Stimulated activated CD4-positive, alpha-beta T cell treated with anti-CD3 and anti-CD28 coated beads, Interleukin-1b, Interleukin-23, amount 100 ng/mL, for 4 hours (primary cell): Measurements from ENCODE around the gene AUTS2.

ENCODE experiments used
- DNase-seq, 2 donors: peaks; one replicate each; pipeline ENCODE4 v3.0.0-alpha.2; 2020; ENCODE audit warnings: low read depth in 2 of 2

AUTS2 gene

DNA sequence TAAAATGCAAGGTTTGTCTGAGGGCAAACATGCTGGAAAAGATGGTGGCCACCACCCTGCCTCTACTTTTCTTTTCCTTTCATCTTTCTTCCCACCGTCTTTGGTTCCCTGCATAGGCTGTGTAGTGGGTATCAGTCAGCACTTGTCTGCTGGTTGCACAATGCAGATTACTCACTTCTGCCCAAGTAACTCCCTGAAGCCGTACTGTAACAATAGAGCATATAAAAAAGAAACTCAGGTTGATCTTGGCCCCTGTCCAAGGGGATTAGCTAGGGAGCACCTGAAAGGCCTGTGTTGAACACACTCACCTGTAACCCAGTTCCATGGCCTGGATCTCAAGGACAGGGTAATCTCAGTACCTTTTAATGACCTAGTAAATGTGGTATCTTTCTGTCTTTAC lies 1000.7 kb downstream of the AUTS2 start:
- no peak for DNase-seq

DNA sequence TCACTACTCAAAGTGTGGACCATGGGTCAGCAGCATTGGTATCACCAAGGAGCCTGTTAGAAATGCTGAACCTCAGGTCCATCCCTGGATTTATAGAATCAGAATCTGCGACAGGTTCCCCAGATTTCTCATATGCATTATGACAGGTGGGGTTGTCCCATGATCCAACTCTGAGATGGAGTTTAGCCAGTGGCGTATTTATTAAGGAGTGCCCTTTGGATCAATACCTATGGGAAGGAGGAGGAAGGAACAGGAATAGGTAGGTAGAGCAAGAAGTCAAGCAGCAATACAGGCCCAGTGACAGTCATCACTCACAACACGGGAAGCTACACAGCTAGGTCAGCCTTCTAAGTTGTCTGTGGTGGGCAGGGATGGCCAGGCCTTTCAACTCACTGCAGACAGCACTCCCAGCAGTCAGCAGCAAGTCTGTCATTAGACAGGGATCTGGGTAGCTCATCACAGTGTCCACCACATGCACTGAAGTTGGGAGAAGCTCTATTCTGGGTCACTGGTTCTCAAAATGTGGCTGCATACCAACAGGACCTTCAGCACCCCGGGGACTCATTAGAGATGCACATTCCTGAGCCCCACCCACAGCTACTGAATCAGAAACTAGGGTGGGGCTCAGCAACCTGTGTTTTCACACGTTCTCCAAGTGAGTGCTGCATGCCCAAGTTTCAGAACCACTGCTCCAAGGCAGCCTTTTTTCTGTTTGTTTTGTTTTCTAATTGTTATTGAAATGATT lies 1001.3 kb downstream of the AUTS2 start:
- DNase-seq, result no peak

DNA sequence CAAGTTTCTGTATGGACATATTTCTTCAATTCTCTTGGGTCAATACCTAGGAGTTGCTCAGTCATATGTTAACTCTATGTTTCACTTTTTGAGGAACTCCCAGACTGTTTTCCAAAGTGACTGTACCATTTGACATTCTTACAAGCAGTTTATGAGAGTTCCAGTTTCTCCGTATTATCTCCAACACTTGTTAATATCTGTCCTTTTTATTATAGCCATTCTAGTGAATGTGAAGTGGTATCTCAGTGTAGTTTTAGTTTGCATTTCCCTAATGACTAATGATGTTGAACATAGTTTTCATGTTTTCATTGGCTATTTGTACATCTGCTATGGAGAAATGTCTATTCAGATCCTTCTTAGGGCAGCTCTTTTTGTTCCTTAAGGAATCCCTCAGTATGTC lies 1002.7 kb downstream of the AUTS2 start:
- no peak for DNase-seq

DNA sequence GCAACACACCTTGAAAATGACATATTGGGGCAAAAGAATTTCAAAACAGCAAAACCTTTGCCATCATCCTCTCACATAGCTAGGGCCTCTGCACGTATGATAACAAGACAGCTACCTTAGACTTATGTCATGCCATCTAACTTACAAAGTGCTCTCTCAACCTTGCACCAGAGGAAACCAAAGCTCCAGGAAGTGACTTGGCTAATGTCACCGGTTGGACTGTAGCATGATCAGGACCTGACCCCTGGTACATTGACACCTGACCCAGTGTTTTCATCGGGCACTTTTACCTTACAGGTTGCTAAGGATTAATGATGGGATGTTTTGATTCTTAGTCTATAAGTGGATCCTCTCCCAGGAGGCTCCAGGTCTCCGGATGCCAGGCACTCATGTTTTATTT lies 1003.8 kb downstream of the AUTS2 start:
- no peak for DNase-seq

DNA sequence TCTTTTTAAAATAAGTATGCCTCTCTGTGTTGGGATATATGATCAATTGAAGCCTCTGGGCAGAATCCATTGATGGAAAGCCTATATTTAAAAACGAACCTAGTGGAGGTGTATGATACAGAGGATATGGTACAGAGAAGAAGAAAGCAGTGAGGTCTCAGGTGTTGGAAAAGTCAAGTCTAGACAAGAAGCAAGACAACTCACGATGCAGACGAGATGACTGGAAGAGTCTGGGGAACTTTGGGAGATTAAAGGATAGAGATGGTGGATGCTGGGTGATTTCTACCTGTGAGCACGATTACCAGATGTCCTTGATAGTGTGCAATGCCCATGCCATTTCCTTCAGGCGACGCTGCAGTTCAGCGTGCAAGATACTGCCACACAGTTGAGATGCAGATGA lies 1009.0 kb downstream of the AUTS2 start:
- DNase-seq, result no peak

DNA sequence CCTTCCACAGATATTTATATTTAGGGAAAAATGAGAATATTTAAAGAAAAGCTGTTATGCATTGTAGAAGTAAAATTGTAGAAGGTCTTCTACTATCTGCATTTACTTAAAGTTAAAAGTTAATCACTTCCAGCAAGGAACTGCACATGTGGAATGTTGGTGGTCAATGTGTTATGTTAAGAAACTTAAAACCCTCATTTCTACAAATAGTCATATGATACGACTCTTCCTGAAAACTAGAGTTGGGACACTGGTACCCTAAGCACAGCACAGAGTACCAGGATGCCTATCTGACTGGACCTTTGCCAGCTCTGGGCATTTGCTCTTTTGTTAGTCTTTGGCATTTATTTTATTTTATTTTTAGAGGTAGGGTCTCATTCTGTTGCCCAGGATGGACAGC lies 1009.5 kb downstream of the AUTS2 start:
- DNase-seq, result no peak

DNA sequence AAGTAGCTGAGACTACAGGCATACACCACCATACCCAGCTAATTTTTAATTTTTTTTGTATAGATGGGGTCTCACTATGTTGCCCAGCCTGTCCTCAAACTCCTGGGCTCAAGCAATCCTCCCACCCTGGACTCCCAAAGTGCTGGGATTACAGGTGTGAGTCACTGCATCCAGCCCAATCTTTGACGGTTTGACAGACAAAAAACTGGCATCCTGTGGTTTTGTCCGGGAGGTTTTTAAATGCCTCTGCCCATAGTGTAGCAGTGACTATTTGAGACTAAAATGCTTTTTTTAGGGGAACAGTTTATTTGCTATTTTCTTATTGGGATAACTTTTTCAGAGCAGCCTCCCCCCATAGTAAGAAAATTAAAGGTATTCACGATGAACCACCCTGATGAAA lies 1010.0 kb downstream of the AUTS2 start:
- DNase-seq, result no peak

DNA sequence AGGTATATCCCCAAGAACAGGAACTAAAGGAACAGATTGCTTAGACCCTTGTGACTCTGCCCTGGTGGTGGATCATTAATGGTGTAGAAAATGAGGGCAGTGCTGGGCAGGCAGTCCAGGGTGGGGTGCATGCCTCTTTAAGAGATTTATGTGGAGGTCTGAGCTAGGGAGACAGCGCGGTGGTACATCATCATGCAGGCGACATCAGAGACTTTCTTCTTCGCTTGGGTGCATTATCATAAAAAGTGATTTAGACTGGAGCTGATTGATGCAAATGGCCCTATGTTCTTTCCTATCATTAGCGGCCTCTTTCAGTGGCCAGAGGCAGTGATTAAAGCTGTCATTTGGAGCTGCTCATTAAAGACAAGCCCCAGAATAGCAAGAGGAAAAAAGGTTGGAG lies 1014.5 kb downstream of the AUTS2 start:
- DNase-seq, result no peak

DNA sequence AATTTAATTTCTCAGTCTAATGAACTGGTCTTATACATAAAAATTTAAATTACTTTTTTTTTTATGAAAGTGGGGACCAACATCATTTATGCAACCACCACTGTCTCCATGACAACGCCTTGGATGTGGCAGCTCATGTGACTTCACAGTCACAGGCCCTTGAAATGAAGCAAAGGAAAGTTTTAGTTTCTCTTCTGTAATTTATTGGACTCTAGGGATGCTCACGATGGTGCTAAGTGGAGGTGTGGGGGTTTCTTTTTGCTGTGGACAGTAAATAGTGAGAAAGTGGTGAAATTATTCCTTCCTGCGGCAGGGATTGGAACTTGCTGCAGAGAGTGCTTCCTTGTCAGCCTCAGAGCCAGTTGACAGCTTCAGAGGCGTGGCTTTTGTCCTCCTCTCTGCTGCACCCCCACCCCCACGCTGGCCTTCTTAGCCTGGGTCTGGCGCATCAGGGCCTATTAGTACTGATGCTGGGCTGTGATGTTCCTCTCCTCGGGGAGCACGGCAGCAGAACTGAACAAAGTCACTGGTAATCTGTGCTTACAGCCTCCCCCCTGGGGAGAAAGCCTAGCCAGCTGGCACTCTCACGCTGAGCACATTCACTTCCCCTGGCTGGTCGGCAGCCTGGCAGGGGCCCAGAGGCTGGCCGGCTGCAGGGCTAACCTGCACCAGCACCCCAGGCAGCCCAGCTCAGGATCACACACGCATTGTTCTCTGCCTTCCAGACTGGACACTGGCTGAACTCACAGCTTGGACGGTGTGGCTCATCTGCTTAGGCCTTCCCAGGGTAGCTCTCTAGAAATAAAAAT lies 1016.2 kb downstream of the AUTS2 start:
- DNase-seq, result no peak

DNA sequence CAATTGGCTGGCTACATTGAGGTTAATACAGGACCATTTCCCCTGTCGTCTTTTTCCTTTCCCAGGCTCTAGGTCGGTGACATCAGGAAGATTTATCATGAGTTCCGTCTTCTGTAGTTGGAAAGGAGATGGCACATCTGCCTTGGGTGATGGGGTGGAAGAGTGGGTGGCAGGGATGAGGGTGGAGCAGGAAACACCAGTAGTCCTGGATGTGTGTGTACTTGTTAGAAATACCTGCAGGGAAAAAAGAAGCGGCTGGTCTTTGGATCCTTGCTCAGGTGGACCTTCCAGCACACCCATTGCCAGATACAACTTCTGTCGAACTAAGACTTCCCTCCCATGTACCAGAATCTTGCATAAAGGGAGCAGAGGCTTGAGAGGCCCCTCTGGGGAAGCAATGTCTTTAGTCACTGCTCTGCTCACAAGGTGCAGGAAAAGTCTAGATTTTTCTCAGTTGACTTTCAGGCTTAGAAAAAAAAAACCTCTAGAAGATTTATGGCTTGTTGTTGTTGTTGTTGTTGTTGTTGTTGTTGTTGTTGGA lies 1016.9 kb downstream of the AUTS2 start:
- no peak for DNase-seq

DNA sequence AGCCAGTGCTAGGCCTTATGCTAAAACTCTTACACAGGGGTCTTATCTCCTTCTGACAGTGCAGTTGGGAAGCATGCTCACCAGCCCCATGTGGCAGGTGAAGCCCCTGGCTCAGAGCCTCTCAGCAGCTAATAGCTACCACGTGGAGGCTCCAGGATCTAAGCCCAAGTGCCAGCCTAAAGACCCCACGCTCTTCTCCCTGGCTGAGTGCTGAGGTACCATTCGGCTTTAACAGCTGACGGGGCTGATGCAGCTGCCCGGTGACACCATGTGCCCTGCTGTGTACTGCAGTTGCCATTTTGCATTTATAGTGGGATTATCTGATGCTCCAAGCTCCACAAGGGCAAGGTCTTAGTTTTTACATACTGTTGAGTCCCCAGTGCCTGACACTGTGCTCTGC lies 1017.9 kb downstream of the AUTS2 start:
- no peak for DNase-seq

DNA sequence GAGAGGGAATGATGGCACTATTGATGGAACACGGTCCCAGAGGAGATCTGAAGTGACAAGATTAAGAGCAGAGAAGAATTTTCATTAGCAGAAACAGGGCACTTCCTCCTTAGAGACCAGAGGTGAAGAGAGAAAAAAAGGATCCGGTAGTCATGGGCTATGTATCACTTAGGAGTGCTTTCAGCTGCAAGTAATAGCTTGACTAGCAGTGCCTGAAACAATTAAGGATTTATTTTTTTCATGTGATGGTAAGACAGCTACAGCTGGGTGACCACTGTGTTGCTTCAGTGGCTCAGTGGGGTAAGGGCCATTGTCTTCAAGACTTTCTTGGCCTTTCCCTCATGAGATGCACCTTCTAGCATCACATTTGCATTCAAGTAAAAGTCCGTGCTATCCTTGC lies 1018.5 kb downstream of the AUTS2 start:
- DNase-seq, result no peak

DNA sequence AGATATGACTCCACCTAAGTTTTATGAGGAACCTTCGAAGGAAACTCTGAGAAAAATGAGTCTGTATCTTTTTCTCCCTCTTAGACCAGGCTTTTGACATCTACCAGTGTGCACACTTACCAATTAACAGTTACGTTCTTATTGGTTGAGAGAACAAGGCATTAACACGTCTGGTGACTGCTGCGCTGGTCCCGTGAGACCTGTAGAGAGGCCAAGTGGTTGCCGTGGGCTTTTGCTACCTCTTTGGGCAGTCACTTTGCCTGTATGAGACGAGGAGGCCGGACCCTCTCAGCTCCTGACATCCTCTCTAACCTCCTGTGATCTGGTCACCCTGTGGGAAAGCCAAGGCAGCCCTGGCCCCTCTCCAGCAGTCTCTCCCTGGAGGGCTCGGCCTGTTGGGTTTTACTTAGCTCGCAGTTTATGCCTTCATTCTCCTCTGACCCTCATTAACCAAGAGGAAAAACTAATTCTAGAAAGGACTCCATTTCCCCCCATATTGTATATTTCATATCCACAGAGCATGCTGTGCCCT lies 1019.8 kb downstream of the AUTS2 start:
- no peak for DNase-seq

DNA sequence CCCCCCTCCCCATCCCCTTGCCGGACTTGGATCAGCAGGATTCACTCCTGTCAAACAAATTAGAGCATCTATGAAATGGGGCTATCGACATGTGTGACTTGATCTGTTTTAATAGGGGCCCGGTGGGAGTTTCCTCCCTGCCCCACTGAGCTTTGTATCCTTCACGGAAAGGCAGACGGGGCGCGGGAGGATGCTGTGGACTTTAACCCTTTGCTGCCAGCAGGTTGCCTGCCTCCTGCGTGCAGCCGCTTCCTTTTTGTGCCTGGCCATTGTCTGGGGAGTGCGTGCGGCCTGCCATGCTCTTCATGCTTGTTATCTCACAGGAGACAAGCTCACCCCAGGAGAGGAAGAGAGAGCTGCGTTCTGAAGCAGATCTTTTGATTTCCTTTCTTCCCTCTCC lies 1020.9 kb downstream of the AUTS2 start:
- DNase-seq, result no peak

DNA sequence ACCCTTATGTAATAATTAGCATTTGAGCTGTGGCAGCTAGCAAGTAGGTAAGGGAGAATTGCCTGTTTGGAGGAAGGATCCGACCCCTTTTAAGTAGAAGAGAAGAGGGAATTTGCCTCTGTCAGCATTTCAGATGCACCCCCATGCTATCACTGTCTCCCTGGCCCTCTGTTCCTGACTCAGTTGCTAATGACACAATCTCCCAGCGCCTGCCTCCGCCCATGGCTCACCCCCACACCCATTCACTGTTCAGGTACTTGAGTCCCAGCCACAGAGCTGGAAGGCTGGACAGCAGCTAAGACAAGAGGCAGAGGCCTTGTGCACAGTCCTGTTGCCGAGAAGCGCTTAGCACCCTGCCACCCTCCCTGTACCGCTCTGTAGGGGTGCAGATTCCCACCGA lies 1021.4 kb downstream of the AUTS2 start:
- no peak for DNase-seq

DNA sequence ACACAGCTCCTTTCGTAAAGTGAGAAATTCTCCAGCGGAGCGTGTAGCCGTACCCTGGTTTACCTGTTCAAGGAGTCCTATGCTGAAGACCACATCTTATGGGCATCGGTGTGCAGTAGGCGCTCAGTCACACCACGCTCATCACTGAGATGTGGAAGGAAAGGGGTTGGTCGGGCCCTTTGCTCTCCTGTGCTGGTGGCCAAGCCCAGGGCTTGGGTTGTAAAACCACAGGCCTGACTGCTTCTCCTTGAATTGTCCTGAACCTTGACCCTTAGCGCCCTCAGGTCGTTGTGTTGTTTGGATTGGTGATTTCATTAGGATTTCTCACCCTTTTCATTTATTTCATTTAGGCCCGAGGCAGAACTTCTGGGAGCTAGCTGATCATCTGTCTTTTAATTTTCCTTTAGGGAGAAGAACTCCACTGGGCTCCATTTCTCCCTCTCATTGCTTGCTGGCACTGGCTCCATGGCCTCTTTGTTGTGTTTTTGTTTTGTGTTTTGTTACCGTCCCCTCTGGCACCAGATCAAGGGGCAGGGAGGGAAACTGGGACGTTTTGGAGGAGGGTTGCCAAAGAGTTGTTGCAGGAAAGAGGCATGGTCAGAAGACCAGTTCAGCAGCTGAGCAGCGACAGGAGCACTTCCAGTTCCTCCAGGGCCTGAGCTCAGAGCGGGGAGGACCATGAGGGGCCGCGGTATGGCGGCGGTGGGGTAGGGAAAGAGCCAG lies 1022.2 kb downstream of the AUTS2 start:
- no peak for DNase-seq

DNA sequence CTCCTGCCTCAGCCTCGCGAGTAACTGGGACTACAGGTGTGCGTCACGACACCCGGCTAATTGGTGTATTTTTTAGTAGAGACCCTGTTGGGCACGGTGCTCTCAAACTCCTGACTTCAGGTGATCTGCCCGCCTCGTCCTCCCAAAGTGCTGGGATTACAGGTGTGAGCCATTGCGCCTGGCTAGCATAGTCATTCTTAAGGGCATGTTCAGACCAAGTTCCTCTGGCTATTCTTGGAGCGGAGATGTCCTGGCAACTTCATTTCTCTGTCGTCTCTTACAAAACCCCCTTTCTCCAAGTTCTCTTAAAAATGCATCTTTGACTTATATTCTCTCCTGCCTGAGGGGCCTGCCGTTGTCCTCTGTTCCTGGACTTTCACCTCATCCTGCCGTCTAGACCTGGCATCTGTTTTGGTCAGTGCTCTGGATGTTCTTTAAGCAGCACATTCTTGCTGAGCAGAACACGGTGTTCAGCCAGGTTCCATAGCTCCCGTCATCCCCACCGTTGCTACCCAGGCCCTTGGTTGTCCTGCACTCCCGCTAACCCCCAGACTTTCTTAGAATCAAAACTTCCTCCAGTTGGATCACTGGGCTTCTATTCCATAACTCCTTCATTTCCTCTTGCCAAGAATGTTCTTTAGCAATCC lies 1023.8 kb downstream of the AUTS2 start:
- no peak for DNase-seq

DNA sequence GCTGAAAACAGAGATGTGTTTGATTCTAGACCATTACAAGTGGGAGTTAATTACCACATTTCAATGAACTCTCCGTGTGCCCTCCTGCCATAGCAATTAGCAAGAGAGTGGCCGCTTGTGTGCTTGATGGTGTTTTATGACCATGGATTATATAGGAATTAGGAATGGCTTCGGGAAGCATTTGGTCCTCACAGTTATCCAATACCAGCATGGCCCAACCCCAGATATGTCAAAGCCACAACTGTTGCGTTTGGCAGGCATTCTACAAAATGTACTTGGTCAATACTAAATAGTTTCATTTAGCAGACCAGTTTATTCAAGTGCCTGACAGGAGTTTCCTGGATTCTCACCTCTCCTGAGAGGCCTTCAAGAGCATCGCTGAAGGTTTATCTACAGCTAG lies 1024.7 kb downstream of the AUTS2 start:
- DNase-seq, result no peak

DNA sequence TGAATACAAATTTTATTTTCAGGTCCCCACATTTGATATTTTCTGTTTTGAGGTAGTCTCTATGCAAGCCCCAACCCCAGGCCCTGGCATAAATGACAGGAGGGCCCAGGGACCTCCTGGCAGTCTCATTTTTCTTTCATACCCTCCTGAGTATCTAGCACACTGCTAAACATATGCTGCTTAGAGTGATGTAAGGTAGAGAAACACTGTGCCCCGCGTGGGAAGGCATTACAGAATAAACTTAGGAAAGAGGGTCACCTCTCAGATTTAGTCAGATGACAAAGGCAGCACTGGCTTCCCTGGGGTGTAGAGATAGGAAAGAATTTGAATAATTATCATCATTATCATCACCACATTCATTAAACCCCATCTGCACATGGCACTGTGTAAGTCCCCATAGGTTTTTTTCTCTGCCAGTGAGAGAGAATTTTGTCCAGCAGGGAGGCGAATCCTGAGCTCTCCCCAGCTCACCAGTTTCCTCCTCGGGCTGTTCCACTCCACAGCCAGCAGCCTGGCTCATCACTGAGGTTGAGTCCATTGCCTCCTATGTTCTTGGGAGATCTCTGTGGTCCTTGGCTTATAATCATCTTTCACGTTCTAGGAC lies 1026.3 kb downstream of the AUTS2 start:
- DNase-seq, result no peak

DNA sequence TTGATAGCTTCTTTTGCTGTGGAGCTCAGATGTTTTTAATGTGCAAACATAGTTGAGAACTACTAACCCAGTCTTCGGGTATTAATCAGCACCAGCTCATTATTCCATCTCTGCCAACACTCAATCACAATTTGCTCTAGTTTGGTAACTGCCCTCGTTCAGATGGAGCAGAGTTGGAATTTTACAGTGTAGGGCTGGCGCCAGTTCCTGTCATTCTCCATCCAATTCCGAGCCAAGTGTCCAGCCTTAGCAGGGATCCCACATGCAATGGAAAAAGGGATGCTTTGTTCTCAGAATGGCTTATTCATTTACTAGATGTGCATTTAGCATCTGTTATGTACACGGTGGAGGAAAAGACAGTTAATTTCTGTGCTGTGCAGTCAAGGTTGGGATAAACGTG lies 1029.2 kb downstream of the AUTS2 start:
- DNase-seq, result no peak

DNA sequence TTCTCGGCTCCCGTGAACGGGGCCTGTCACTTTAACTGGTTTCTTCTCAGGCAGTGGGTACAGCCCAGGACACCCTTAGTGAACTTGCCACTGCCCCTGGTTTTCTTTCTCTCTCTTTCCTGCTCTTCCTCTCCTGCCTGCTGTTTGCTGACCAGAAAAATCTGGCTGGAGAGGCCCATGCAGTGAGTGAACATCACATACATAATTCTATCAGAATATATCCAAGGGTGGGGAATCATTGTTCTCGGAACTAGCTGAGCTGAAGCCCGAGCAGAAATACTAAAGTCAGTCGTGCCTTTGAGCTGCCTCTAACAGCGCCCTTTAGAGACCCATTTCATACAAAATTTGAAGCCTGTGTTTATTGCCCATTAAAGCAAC lies 1032.2 kb downstream of the AUTS2 start:
- no peak for DNase-seq
